ENCODE measurements around the gene SAMD15.
"Not testable (repeated sequence)": the region's sequence is repeated elsewhere in the genome, so short reads cannot be mapped to it uniquely, and the experiment has no call there.

SAMD15 gene

DNA sequence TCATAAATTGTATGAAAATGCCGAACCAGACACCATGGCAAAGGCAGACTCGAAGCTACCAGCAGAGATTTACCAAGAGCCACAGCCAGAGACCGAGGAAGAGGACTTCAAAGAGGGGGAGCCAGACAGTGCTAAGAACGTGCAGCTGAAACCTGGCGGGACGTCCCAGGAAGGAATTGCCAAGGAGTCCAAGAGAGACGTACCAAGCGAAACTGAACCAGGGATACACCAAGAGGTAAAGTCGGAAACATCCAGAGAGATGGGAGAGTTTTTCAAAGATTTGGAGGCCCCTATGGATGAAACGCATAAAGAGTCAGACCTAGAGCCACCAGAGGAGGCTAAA is 294 bp downstream of the SAMD15 start:
- DNase-seq = no peak

DNA sequence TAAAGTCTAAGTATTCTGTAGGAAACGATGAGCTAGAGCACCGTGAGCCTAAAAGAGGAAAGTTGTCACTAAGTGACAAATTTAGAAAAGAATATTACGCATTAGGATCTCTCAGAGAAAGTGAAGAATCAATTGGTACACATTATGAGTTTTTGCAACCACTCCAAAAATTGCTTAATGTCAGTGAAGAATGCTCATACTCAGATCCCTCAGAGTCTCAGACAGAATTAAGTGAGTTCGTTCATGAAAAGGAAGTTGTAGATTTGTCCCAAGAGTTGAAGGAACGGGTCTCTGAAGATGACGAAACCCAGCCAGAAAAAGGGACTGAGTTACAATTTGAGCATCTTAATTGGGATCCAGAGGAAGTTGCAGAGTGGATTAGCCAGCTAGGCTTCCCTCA is 1.5 kb downstream of the SAMD15 start:
- no peak for DNase-seq

- DNase-seq = no peak
Observed at GRCh38 chr14:77390188-77390587, 13.0 kb downstream of the SAMD15 start.

- no peak for DNase-seq
Observed at GRCh38 chr14:77400216-77400615, 23.0 kb downstream of the SAMD15 start.

GRCh38 chr14:77403768-77404167 is 26.6 kb downstream of the SAMD15 start:
- no peak for DNase-seq

- DNase-seq = no peak
Observed at GRCh38 chr14:77406086-77406485, 28.9 kb downstream of the SAMD15 start.

- DNase-seq = no peak
Observed at GRCh38 chr14:77406718-77407117, 29.5 kb downstream of the SAMD15 start.

DNA sequence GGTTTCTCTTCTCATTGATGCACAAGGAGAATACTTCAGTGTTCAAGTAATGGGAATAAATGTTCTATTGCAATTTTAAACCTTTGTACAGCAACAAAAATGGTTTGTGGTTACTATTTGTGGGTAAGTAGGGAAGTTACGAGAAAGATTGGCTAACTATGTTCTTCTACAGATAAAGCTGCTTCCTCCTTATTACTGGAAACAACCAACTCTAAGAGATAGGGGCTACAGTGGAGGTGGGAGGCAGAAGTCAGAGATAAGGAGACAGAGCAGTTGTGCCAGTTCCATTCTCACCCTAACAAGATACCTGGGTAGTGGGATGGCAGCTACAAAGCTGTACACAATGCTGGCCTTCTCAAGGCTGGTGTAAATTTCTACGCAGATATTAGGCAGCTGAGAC is 30.0 kb downstream of the SAMD15 start:
- DNase-seq = no peak

DNA sequence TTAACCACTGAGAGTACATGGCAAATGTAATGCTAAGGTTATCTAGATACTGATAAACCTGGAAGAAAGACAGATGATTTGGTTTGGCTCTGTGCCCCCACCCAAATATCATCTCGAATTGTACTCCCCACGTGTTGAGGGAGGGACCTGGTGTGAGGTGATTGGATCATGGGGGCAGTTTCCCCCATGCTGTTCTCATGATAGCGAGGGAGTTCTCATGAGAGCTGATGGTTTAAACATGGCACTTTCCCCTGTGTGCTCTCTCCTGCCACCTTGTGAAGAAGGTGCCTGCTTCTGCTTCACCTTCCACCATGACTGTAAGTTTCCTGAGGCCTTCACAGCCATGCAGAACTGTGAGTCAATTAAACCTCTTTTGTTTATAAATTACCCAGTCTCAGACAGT is 32.0 kb downstream of the SAMD15 start:
- no peak for DNase-seq

DNA sequence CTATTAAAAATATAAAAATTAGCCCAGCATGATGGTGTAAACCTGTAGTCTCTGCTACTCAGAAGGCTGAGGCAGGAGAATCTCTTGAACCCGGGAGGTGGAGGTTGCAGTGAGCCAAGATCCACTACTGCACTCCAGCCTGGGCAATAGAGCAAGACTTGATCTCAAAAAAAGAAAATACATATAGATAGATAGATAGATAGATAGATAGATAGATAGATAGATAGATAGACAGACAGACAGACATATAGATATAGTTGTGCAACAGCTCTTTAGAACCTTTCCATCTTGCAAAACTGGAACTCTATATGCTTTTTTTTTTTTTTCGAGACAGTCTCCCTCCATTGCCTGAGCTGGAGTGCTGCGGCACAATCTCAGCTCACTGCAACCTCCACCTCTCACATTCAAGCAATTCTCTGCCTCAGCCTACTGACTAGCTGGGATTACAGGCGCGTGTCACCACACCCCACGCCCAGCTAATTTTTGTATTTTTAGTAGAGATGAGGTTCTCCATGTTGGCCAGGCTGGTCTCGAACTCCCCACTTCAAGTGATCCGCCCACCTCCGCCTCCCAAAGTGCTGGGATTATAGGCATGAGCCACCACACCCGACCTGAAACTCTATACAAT is 38.3 kb downstream of the SAMD15 start:
- DNase-seq = not testable (repeated sequence)

- DNase-seq = not testable (repeated sequence)
Observed at GRCh38 chr14:77416098-77416497, 38.9 kb downstream of the SAMD15 start.

- no peak for DNase-seq
Observed at GRCh38 chr14:77416836-77417235, 39.7 kb downstream of the SAMD15 start.

DNA sequence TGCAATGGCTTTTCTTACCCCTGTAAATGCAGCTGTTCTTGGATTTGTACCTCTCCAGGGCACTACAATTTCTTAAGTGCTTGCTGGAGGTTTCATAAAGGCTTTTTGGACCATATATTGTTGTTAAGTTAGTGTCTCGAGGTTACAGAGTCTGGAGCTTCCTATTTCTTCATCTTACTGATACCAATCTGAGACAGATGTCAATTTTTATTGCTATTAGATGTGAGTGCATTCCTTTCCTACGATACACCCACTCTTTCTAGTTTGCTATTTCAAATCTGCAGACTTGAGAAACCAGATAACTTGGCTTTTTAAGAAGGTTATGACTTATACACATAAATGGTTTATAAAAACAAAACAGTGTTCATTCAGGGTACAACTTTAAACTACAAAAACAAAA is 44.0 kb downstream of the SAMD15 start:
- DNase-seq = no peak

DNA sequence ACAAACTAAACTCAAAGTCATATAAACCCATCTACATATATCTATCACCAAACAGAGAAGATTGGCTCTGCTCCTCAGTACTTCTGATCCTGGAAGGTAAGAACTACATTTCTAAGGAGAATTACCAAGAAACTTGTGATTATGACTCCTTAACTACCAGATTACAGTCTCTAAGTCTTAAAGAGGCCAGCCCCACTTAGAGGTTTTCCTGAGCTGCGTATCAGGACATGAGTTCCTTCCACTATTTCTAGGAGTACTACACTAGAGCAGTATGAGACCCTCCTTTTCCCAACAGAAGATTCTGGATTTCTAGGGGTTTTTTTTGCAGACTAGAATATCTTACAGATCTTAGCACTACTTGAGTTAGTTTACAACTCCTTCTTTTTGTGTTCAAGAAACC is 46.2 kb downstream of the SAMD15 start, which contains the start of gene NOXRED1:
NOXRED1 (minus strand) TSS at position 101 of the 400 bp plus-strand sequence. CDS start 634 bp downstream, outside the sequence.
- DNase-seq = no peak

DNA sequence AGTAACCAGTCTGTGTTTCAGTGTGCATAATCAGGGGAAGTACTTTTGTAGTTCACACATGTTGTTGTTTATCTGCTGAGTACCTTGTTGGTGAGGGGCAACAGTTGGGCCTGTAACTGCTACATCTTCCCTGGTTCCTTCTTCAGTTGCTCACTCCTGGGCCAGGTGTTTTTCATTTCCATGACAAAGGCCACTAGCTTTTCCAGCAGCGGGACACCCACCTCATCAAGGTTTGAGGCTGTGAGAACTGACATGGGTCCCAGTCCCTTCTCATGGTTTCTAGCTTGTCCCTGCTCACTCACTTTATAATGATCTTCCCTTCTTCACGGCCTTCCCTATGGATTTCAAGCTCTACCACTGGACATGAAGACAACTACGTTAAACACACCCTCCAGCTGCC is 47.7 kb downstream of the SAMD15 start:
- no peak for DNase-seq

GRCh38 chr14:77426396-77426795 is 49.2 kb downstream of the SAMD15 start:
- no peak for DNase-seq

DNA sequence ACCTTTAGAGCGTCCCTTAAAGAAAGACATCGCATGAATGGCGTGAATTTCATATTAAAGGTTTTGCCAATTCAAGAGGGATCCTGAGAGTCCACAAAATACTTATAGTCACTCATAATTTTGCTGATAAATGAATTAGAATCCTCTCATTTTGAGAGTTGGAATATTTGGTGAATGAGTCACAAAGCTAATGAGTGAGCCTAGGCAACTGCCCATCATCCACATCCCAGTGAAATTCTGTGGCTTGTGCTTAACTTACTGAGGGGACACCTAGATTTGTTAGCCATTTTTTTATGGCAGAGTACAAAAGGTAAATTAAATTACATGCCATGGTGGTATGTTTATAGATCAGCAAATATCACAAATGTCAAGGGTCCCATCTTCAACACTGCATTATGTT is 58.9 kb downstream of the SAMD15 start:
- DNase-seq = no peak

DNA sequence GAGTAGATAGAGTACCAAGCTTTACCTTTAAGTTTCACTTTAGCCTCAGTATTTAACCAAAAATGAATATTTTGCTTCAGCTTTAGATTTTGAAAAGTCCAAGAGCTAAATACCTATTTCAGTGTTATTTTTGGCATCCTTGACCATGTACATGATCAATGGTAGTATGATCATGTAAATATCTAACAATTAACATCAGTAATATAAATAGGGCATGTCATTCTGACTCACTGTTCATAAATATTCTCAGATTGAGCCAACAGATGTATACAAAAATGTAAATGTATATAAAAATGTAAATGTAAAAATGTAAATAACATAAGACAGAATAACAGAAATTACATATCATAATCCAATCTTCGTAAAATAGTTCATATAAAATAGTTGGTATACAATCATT is 61.4 kb downstream of the SAMD15 start:
- DNase-seq = no peak

DNA sequence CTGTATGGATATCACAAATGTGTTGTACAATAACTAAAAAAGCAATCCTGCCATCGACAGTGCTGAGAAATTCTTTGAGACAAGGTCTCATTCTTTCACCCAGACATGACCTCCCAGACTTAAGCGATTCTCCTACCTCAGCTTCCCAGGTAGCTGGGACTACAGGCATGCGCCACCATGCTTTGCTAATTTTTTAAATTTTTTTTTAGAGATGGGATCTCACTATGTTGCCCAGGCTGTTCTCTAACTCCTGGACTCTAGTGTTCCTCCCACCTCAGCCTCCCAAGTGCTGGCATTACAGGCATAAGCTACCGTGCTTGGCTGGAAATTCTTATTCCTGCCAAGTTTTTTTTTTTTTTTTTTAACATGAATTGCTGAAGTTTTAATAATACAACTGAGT is 62.7 kb downstream of the SAMD15 start:
- no peak for DNase-seq

Data from activated T-cell treated with anti-CD3 and anti-CD28 coated beads, Interleukin-2, amount 50 U/mL, for 48 hours (primary cell).